NCI-H2171 treated with DMSO at 0.1 percent for 48 hours (cell line): Measurements from ENCODE around the gene PLA2G3.

Experiments
- DNase-seq: peaks from one replicate; lab custom pipeline; 2025; lab: John Stamatoyannopoulos, UW

Gene PLA2G3

GRCh38 chr22:31144223-31144622 is 3.9 kb upstream of the PLA2G3 start:
- no peak for DNase-seq

DNA sequence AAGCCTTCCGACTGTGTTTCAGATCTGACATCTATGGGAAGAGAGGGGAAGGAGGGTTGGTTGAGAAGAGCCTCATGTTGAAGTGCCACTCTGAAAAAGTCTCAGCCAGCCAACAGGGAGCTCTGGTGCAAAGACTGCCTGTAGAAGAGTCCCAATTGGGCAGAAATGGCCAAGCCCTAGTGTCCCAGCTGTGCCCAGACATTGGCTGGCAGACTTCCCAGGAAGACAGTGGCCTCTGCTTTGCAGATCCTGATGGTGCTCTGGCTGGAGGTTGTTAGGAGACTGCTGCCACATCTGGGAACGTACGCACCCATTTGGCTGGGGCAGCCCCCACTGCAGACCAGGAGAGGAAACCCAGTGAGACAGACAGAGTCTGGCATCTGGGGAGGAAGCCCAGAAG is 3.2 kb upstream of the PLA2G3 start:
- DNase-seq, result no peak

GRCh38 chr22:31143038-31143437 is 2.7 kb upstream of the PLA2G3 start:
- DNase-seq, result no peak

GRCh38 chr22:31142285-31142684 is 2.0 kb upstream of the PLA2G3 start:
- no peak for DNase-seq

GRCh38 chr22:31141551-31141950 is 1.2 kb upstream of the PLA2G3 start:
- no peak for DNase-seq

- DNase-seq, result no peak
Measured at GRCh38 chr22:31140746-31141145, 438 bp upstream of the PLA2G3 start.

DNA sequence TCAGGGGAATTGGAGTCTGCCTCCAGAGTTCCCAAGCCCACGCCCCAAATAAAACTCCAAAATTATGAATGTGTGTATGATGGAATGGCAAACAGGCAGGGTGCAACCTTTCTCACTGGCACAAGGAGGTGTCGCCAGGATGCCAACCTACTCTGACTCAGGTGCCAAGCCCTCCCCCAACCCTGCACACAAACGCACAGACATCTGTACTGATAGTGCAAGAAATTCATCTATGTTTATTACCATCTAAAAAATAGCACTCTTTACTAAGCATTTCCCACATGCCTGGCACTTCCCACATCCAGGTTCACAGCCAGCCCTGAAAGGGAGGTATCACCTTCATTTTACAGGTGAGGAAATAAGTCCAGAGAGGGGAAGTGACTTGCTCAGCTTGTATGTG is 1.2 kb downstream of the PLA2G3 start:
- DNase-seq, result no peak

DNA sequence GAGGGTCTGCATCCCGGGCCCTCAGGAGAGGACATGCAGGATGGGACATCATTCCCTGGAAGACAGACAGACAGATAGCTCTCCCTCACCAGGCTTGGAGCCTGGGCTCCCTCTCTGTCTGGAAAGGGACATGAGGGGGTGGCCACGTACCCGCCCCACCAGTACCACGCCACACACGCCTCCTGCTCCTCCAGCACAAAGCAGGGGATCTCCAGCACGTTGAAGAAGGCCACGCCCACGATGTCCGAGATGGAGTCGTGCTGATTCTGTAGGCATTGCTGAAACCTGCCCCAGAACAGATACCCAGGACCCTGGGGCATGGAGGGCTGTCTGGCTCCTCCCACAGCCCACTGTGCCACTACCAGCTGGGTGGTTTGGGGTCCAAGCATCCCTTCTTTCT is 2.2 kb downstream of the PLA2G3 start:
- DNase-seq, result no peak

GRCh38 chr22:31137721-31138120 is 2.6 kb downstream of the PLA2G3 start:
- DNase-seq, result no peak

DNA sequence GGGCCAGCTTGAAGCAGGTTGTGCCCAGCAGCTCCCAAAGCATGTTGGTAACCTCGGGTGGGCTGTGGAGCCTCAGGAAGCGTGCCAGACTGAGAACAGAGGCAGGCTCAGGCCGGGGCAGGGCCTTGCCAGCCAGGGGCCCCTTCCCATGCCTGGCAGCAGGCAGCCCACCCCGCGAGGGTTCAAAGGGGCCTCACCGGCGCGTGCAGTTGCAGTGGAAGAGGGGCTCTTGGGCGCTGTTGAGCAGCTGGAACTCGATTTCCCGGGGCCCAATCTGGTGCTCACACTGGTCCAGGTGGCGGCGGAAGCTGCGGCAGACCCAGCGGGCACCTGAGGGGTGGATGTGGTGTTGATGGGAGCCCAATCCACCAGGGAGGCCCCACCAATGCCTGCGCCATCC is 3.6 kb downstream of the PLA2G3 start:
- DNase-seq, result no peak

DNA sequence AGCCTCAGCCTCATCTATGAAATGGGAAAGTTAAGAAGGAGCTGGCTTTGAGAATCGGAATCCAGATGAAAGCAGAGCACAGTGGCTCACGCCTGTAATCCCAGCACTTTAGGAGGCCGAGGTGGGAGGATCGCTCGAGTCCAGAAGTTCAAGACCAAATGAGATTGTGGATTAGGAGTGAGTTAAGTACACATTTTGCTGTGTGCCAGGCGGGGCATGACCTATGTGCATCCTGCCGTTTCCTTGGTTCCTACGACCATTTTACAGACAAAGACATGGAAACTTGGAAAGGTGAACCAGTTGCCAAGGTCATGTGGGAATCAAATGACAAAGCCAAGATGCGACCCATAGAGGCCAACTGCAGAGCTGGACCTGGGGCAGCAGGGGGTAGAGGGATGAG is 4.2 kb downstream of the PLA2G3 start:
- no peak for DNase-seq

- no peak for DNase-seq
Measured at GRCh38 chr22:31135706-31136105, 4.6 kb downstream of the PLA2G3 start.

DNA sequence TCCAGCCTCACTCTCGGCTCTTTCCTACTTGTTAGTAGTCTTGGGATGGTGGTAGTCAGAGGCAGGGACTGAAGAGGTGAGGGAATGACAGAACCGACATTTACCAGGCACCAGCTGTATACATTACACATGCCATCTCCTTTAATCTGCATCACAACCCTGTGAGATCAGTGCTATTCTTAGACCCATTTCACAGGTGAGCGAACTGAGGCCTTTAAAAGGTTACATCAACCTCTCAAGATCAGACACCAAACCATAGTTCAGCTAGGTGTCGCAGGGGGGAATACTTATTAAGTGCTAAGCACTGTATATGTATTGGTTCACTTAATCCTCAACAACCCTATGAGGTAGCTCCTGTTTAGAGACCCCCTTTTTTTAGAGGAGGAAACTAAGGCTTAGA is 5.6 kb downstream of the PLA2G3 start:
- no peak for DNase-seq

GRCh38 chr22:31133911-31134310 is 6.4 kb downstream of the PLA2G3 start:
- no peak for DNase-seq

DNA sequence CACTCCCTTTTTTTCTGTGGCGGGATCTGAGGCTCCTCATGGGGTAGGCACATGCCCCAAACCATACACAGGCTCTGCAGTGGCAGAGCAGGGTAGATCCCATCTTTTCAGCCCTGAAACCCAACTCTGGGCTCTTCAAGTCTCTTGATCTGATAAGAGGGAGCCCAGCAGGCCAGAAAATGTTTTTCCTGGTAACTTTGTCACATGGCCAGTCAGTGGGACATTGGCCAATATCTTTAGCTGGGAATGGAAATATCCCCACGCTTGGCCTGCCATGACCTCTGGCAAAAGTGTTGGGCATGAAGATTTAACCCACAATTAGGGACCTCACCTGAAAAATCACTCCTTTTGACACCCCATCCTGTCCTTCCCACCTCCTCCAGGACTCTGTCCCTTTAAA is 9.4 kb downstream of the PLA2G3 start:
- DNase-seq, result no peak

DNA sequence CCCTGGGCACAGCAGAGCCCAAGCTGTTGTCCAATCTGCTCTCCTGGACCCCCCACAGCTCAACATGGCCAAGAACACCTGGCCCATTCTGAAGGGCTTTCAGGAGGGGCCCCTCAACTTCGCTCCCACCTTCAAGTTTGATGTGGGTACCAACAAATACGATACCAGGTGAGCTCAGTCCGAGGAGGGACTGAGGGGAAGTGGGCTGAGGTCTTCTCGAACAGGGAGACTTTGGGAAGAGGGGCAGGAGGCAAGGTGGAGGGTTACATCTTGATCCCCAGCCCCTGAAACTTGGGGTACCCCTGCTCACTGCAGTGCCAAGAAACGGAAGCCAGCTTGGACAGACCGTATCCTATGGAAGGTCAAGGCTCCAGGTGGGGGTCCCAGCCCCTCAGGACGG is 12.2 kb downstream of the PLA2G3 start:
- DNase-seq, result no peak

- DNase-seq, result no peak
Measured at GRCh38 chr22:31127181-31127772, 13.0 kb downstream of the PLA2G3 start.

DNA sequence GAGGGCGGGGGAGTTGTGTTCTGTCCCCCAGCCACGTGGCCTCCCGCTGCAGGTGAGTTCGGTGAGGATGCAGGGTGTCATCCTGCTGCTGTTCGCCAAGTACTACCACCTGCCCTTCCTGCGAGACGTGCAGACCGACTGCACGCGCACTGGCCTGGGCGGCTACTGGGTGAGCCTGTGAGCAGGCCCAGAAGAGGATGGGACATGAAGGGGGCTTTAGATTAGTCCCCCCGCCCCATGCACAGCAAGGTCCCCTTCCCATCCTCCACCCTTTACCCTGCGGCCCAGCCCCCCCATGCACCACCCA is 13.5 kb downstream of the PLA2G3 start:
- no peak for DNase-seq

DNA sequence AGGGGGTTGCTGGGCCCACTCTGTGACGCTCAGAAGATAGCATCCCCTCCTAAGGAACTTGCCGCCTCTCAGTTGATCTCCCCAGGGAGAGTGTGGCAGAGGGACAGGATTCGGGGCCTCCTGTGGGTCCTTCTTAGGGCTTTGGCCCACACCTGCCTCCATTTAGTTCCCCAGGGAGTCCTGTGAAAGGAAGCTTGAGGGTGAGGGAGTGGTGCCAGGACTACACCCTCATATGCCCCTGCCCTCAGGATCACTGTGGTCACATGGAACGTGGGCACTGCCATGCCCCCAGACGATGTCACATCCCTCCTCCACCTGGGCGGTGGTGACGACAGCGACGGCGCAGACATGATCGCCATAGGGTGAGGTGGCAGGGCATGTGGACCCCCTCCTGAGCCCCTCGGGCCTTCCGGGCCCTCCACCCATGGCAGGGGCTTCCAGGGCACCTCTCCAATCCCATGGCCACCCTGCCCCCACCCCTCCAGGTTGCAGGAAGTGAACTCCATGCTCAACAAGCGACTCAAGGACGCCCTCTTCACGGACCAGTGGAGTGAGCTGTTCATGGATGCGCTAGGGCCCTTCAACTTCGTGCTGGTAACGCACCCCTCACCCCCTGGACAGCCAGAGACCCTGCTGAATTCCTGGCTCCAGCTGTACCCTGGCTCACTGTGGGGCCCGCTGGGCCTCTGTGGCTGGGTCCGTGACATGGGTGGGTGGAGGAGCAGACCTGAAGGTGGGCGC is 14.0 kb downstream of the PLA2G3 start:
- DNase-seq, result no peak

GRCh38 chr22:31125521-31126117 is 14.7 kb downstream of the PLA2G3 start:
- no peak for DNase-seq

DNA sequence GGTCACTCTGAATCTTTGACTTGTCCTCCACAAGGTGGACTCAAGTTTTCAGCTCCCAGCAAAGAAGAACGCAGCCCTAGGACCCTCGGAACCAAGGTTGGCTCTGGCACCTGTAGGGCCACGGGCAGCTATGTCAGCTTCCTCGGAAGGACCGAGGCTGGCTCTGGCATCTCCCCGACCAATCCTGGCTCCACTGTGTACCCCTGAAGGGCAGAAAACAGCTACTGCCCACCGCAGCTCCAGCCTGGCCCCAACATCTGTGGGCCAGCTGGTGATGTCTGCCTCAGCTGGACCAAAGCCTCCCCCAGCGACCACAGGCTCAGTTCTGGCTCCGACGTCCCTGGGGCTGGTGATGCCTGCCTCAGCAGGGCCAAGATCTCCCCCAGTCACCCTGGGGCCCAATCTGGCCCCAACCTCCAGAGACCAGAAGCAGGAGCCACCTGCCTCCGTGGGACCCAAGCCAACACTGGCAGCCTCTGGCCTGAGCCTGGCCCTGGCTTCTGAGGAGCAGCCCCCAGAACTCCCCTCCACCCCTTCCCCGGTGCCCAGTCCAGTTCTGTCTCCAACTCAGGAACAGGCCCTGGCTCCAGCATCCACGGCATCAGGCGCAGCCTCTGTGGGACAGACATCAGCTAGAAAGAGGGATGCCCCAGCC is 15.4 kb downstream of the PLA2G3 start:
- no peak for DNase-seq

DNA sequence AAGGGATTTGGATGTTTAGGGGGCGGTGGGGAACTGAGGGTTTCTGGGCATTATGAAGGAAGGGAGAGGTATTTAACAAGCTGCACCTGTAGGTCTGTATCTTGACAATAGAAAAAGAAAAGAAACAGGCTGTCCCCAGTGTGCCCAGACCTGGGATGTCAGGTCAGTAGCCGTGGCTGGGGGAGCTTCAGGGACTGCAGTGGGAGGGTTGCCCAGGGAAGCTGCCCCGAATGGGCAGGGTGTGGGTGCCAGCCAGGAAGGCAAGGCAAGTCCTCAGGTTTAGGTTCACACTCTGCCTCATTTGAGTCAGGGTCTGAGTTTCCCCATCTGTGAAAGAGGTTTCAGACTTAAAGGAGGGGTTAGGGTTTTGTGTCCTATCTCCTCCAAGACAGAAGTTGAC is 16.0 kb downstream of the PLA2G3 start:
- no peak for DNase-seq

GRCh38 chr22:31123292-31123602 is 17.1 kb downstream of the PLA2G3 start:
- no peak for DNase-seq
